ENCODE results near the gene SAMD3. TPM values are rescaled to one million over a fixed set of nuclear protein-coding genes. Genes with fewer than 3 reads are reported as not detected.

SAMD3 gene
- total and polyA plus RNA-seq, 2 of the 4 experiments (the other 2 are of a cell fraction), result 3.0 to 3.9 TPM

DNA sequence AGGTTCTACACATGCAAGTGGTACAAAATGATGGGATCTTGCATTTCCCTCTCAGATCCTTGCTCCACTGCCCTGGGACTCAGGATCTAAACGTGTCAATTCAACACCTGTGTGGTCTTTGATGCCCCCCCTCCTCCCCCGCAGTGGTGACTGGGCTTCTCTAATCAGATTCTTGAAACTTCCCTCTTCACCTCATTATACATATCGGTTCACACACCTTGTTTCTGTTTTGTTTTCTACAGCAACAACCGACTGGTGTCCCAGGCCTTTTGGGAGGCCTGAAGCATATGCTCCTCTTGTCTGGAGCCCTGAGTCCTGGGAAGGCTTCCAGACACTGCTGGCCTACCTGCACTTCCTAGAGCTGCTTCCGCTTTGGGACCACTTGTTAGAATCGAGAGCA lies 20.0 kb downstream of the SAMD3 start:
- POLR2A ChIA-PET (ENCODE audit: unreplicated experiment), result no interaction called here
- dilution Hi-C loops (cut with HindIII; ENCODE audit: low sequenced_read_pairs, unreplicated experiment), result no loop called here

More for the DNA sequence above, 20.0 kb downstream of the SAMD3 start:
- ATAC-seq (ENCODE audit: low read depth), result no peak
- Histone ChIP-seq H3K9me3 (ENCODE audit: control insufficient read depth, insufficient read depth, low read length) (no peaks in the 10 kb centered on the region), H4K8ac (ENCODE audit: low read depth in 2 of 2, low read length in 2 of 2) (no peak overlapping the region), H2AFZ (replicated peaks; ENCODE audit: low read length, poor library complexity) (no peak overlapping the region), H3K23ac (ENCODE audit: low read depth, low read length) (no peak overlapping the region), H3K4me2 (ENCODE audit: low read depth, low read length) (no peak overlapping the region), H2BK20ac (ENCODE audit: low read depth, low read length) (no peak overlapping the region), H3K27ac (ENCODE audit: insufficient read depth, low read length) (no peak overlapping the region), H3K4me1 (ENCODE audit: control insufficient read depth, insufficient read depth, low read length) (no peaks in the 10 kb centered on the region), H3K14ac (replicated peaks; ENCODE audit: low read depth, low read length) (no peak overlapping the region), H3K56ac (ENCODE audit: extremely low read depth, insufficient read depth, low read length) (no peak overlapping the region), H2AK5ac (ENCODE audit: low read depth, low read length) (no peak overlapping the region), H3K4ac (ENCODE audit: low read depth, low read length) (no peak overlapping the region), H4K20me1 (ENCODE audit: insufficient read depth, low read length) (no peaks in the 10 kb centered on the region), H3K27me3 (ENCODE audit: control insufficient read depth, insufficient read depth, low read length) (no peaks in the 10 kb centered on the region), H3K36me3 (ENCODE audit: control insufficient read depth, insufficient read depth, low read length) (no peaks in the 10 kb centered on the region), H3K18ac (ENCODE audit: low read depth, low read length) (no peak overlapping the region), H2BK120ac (ENCODE audit: low read depth, low read length) (no peak overlapping the region), H3K79me1 (ENCODE audit: low read depth in 1 of 2, low read length in 2 of 2) (no peaks in the 10 kb centered on the region), H2BK5ac (ENCODE audit: low read depth, low read length, poor library complexity, severe bottlenecking) (no peak overlapping the region), H3K9me1 (ENCODE audit: insufficient read depth, low read length) (no peaks in the 10 kb centered on the region), H2BK15ac (ENCODE audit: low read depth, low read length) (no peak overlapping the region), H4K5ac (ENCODE audit: low read depth, low read length) (no peak overlapping the region), H4K91ac (ENCODE audit: insufficient read depth, low read depth, low read length) (no peak overlapping the region), H2AK9ac (replicated peaks; ENCODE audit: low read depth, low read length, poor library complexity) (no peak overlapping the region), H3K4me3 (ENCODE audit: insufficient read depth, low read depth, low read length) (no peak overlapping the region), H3K9ac (ENCODE audit: low read depth, low read length) (no peak overlapping the region)
- intact Hi-C loops (cut with micrococcal nuclease), result no loop called here
- in situ Hi-C loops (cut with MboI; ENCODE audit: low sequenced_read_pairs), result no loop called here
- CTCF ChIA-PET, result no interaction called here
- TF ChIP-seq FOS (IDR thresholded peaks at IDR 0.05; ENCODE audit: low read depth, low read length), result no peak
- TF ChIP-seq BHLHE40 (IDR thresholded peaks at IDR 0.05; ENCODE audit: low read depth, low read length), result no peak
- TF ChIP-seq RAD21 (IDR thresholded peaks at IDR 0.05; ENCODE audit: low read length), result no peak
- no peak for TF ChIP-seq SMC3 (IDR thresholded peaks at IDR 0.05; ENCODE audit: low read depth, low read length)
- TF ChIP-seq, protein P1, sequence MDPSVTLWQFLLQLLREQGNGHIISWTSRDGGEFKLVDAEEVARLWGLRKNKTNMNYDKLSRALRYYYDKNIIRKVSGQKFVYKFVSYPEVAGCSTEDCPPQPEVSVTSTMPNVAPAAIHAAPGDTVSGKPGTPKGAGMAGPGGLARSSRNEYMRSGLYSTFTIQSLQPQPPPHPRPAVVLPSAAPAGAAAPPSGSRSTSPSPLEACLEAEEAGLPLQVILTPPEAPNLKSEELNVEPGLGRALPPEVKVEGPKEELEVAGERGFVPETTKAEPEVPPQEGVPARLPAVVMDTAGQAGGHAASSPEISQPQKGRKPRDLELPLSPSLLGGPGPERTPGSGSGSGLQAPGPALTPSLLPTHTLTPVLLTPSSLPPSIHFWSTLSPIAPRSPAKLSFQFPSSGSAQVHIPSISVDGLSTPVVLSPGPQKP (IDR thresholded peaks at IDR 0.05; ENCODE audit: borderline replicate concordance, low read depth, low read length), result no peak
- TF ChIP-seq, protein P2, sequence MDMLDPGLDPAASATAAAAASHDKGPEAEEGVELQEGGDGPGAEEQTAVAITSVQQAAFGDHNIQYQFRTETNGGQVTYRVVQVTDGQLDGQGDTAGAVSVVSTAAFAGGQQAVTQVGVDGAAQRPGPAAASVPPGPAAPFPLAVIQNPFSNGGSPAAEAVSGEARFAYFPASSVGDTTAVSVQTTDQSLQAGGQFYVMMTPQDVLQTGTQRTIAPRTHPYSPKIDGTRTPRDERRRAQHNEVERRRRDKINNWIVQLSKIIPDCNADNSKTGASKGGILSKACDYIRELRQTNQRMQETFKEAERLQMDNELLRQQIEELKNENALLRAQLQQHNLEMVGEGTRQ (IDR thresholded peaks at IDR 0.05; ENCODE audit: low read depth, low read length), result no peak
- TF ChIP-seq MAFK (IDR thresholded peaks at IDR 0.05; ENCODE audit: low read depth, low read length), result no peak
- no peak for TF ChIP-seq RFX5 (IDR thresholded peaks at IDR 0.05; ENCODE audit: low read depth, low read length)
- no peak for TF ChIP-seq CEBPB (IDR thresholded peaks at IDR 0.05; ENCODE audit: low read depth, low read length)
- no peak for TF ChIP-seq CHD1 (IDR thresholded peaks at IDR 0.05; ENCODE audit: low read depth, low read length)
- no peak for TF ChIP-seq POLR2A (IDR thresholded peaks at IDR 0.05; ENCODE audit: low read depth, low read length)
- TF ChIP-seq NFE2L2 (IDR thresholded peaks at IDR 0.05; ENCODE audit: low read depth, low read length), result no peak
- no peak for TF ChIP-seq MAZ (IDR thresholded peaks at IDR 0.05; ENCODE audit: borderline replicate concordance, low read depth, low read length)
- TF ChIP-seq MXI1 (IDR thresholded peaks at IDR 0.05; ENCODE audit: borderline replicate concordance, low read depth, low read length), result no peak
- TF ChIP-seq, protein P3, sequence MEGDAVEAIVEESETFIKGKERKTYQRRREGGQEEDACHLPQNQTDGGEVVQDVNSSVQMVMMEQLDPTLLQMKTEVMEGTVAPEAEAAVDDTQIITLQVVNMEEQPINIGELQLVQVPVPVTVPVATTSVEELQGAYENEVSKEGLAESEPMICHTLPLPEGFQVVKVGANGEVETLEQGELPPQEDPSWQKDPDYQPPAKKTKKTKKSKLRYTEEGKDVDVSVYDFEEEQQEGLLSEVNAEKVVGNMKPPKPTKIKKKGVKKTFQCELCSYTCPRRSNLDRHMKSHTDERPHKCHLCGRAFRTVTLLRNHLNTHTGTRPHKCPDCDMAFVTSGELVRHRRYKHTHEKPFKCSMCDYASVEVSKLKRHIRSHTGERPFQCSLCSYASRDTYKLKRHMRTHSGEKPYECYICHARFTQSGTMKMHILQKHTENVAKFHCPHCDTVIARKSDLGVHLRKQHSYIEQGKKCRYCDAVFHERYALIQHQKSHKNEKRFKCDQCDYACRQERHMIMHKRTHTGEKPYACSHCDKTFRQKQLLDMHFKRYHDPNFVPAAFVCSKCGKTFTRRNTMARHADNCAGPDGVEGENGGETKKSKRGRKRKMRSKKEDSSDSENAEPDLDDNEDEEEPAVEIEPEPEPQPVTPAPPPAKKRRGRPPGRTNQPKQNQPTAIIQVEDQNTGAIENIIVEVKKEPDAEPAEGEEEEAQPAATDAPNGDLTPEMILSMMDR (conservative IDR thresholded peaks at IDR 0.05; ENCODE audit: low read depth, low read length), result no peak
- no peak for TF ChIP-seq RCOR1 (IDR thresholded peaks at IDR 0.05; ENCODE audit: insufficient replicate concordance, low read length)
- no TSS peak for BruUV-seq (replicated peaks)
- no peak for DNase-seq
- WGBS, 2 experiments (ENCODE audit: extremely low coverage in 2 of 2, insufficient read length in 1 of 2), result no CpG with 5 or more reads among the region's 6 CpGs
